Prostate gland (tissue), 2 donors: ENCODE measurements around the gene ANKS6. TPM values are rescaled to one million over a fixed set of nuclear protein-coding genes. Genes with fewer than 3 reads are reported as not detected.

Source experiments
- DNase-seq: peaks from one replicate; pipeline ENCODE4 v3.0.0-alpha.2; 2019; ENCODE audit warnings: low spot score
- H3K27ac ChIP-seq, 2 donors: fragments of 200-600 bp; sonication (generic); 2 replicates each; pipeline ENCODE4 v1.5.1; 2017 to 2019
- H3K27me3 ChIP-seq: fragments of 200-600 bp; sonication (generic); replicated peaks from 2 replicates; pipeline ENCODE4 v1.5.1; 2019; ENCODE audit not compliant: insufficient read depth
- H3K36me3 ChIP-seq, 2 donors: fragments of 200-600 bp; sonication (generic); 1 replicate in 1 of 2; 2 replicates in 1 of 2; pipeline versions ENCODE4 v1.5.1 to v1.8.1; 2017 to 2019
- H3K4me1 ChIP-seq: fragments of 200-600 bp; sonication (generic); replicated peaks from 2 replicates; pipeline ENCODE4 v1.5.1; 2019
- H3K4me3 ChIP-seq, 2 donors: fragments of 200-600 bp; sonication (generic); 2 replicates each; pipeline ENCODE4 v1.5.1; 2017 to 2019
- H3K9me3 ChIP-seq: fragments of 200-600 bp; sonication (generic); 2 replicates; pipeline ENCODE4 v1.5.1; 2017
- POLR2A ChIP-seq: fragments of 450-650 bp; IDR thresholded peaks from one replicate; pipeline ENCODE4 v1.6.1; 2016; ENCODE audit warnings: antibody characterized with exemption, mild to moderate bottlenecking
- POLR2AphosphoS5 ChIP-seq: sonication (generic); formaldehyde crosslinking; IDR thresholded peaks from one replicate; pipeline ENCODE4 v1.6.1; 2017; ENCODE audit warnings: antibody characterized with exemption
- WGBS: methylation state at CpG from one replicate; pipeline ENCODE4 v1.1.5; 2018; 5-methylcytosine and 5-hydroxymethylcytosine counted together
- intact Hi-C: fragments of 100-400 bp; cut with DNase I; formaldehyde crosslinking; loops from one replicate; pipeline ENCODE4 v1.14.2; 2022
- total RNA-seq, 2 donors: library from RNA; depleted of rRNA; stranded (reverse); fragments of >200 nt; gene quantifications; one replicate each; pipeline ENCODE4 v1.1.0, GENCODE V29; 2016
- TF ChIP-seq, protein P1 (sequence below), 4 experiments: fragments of 200-600 bp in 2 of 4; fragments of 450-650 bp in 2 of 4; sonication (generic) in 2 of 4; IDR thresholded peaks; 1 replicate in 3 of 4; 2 replicates in 1 of 4; pipeline ENCODE4 v1.5.1; 2016 to 2019; ENCODE audit warnings: antibody characterized with exemption in 4 of 4, mild to moderate bottlenecking in 2 of 4, moderate library complexity in 2 of 4

The ANKS6 gene
- total RNA-seq, 2 donors from 2014 or later = 11.6 to 18.8 TPM

- WGBS = under 1% methylated on average over 42 of the region's 46 CpGs
- intact Hi-C loops = loop anchor here (5.0 kb wide), 1 partner anchor 39 kb away; no protein-coding TSS in a partner anchor
- Histone ChIP-seq H3K4me1 (peaks cover 7% of the 10 kb centered on the region), H3K9me3 (no peaks in the 10 kb centered on the region), H3K27ac (no peak overlapping the region), H3K36me3 (no peaks in the 10 kb centered on the region), H3K4me3 (peak overlapping the region; percentile 39 to 41), H3K27me3 (no peaks in the 10 kb centered on the region)
- no peak for DNase-seq
- no peak for TF ChIP-seq POLR2AphosphoS5
- no peak for TF ChIP-seq POLR2A
- TF ChIP-seq, protein P1, sequence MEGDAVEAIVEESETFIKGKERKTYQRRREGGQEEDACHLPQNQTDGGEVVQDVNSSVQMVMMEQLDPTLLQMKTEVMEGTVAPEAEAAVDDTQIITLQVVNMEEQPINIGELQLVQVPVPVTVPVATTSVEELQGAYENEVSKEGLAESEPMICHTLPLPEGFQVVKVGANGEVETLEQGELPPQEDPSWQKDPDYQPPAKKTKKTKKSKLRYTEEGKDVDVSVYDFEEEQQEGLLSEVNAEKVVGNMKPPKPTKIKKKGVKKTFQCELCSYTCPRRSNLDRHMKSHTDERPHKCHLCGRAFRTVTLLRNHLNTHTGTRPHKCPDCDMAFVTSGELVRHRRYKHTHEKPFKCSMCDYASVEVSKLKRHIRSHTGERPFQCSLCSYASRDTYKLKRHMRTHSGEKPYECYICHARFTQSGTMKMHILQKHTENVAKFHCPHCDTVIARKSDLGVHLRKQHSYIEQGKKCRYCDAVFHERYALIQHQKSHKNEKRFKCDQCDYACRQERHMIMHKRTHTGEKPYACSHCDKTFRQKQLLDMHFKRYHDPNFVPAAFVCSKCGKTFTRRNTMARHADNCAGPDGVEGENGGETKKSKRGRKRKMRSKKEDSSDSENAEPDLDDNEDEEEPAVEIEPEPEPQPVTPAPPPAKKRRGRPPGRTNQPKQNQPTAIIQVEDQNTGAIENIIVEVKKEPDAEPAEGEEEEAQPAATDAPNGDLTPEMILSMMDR (IDR thresholded peaks at IDR 0.05) = no peak
Observed at GRCh38 chr9:98807814-98808195, 11.4 kb upstream of the ANKS6 start.

DNA sequence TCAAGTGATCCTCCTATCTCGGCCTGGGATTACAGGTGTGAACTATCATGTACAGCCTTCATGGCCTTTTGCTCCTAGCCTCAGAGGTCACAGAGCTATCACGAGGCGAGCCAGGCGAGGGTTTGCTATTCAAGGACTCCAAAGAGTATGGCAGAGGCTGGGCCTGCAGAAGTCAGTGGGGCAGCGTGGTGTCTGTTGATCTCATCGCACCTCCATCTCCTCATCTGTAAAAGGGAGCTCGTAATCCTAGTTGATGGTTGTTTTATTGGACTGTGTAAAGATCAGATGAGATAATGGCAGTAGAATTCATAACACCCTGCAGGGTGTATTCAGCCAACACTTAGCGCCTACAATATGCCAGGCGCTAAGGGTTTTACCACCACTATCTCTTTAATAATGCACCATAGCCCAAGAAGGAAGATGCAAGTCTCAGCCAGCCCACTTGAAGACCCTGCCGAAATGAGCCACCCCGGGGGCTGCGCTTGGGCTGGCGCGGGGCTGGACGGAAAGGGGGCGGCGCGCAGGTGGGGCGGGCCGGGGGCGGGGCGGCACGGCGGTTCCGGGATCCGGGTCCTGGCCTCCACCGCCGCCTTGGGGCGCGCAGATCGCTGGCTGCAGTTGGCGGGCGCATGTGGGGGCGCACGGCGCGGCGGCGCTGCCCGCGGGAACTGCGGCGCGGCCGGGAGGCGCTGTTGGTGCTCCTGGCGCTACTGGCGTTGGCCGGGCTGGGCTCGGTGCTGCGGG lies 10.9 kb upstream of the ANKS6 start, which contains the start of gene GALNT12:
TSS of gene GALNT12 (plus strand) at position 601 of the 744 bp plus-strand sequence. CDS start at position 630, 29 bp downstream.
- intact Hi-C loops = loop anchor here (5.0 kb wide), 1 partner anchor 40 kb away; no protein-coding TSS in a partner anchor
- Histone ChIP-seq H3K4me3 (peak within 1 kb of the TSS; percentile 39 to 41), H3K27me3 (no peaks in the 10 kb centered on the region), H3K9me3 (no peaks in the 10 kb centered on the region), H3K36me3 (no peaks in the 10 kb centered on the region), H3K4me1 (peaks cover 7% of the 10 kb centered on the region), H3K27ac (no peak within 1 kb of the TSS)
- no peak for TF ChIP-seq POLR2A
- peak; percentile 42 for TF ChIP-seq POLR2AphosphoS5
- 3% methylated on average over 29 of the region's 51 CpGs for whole genome bisulfite sequencing
- no peak for DNase-seq

DNA sequence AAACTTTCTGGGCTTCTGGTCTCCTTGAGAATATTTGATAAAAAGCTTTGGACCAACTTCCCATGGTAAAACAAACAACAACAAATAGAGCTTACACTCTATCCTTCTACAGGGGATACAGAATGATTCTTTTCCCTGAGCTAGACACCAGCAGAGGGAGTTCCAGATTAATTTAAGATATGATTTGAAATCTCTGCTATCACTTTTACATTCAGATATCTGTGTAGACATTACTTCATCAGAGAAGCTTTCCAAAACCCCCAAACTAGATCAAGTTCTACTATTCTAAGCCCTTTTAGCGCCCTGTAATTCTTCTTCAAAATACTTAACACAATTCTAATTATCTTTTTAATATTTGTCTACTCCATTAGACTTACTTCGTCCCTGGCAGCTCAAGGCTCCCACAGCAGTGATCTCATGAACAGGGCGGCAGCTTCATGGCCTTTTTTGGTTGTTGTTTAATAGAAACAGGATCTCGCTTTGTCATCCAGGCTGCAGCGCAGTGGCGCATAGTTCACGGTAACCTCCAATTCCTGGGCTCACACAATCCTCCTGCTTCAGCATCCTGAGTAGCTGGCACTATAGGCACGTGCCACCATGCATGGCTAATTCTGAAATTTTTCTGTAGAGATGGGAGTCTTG lies 10.2 kb upstream of the ANKS6 start:
- no peak overlapping the region for H3K27ac ChIP-seq
- WGBS = 45% methylated on average over 8 of the region's 8 CpGs
- no peak overlapping the region for H3K4me3 ChIP-seq
- no peak for DNase-seq
- intact Hi-C loops = loop anchor here (5.0 kb wide), 1 partner anchor 41 kb away; no protein-coding TSS in a partner anchor
- H3K27me3 ChIP-seq = no peaks in the 10 kb centered on the region
- no peak for TF ChIP-seq POLR2A
- no peak for TF ChIP-seq POLR2AphosphoS5
- TF ChIP-seq, protein P1 (IDR thresholded peaks at IDR 0.05) = peak in 2 of 4 experiments; percentile 27 to 29
- no peaks in the 10 kb centered on the region for H3K36me3 ChIP-seq
- peaks cover 7% of the 10 kb centered on the region for H3K4me1 ChIP-seq
- no peaks in the 10 kb centered on the region for H3K9me3 ChIP-seq

DNA sequence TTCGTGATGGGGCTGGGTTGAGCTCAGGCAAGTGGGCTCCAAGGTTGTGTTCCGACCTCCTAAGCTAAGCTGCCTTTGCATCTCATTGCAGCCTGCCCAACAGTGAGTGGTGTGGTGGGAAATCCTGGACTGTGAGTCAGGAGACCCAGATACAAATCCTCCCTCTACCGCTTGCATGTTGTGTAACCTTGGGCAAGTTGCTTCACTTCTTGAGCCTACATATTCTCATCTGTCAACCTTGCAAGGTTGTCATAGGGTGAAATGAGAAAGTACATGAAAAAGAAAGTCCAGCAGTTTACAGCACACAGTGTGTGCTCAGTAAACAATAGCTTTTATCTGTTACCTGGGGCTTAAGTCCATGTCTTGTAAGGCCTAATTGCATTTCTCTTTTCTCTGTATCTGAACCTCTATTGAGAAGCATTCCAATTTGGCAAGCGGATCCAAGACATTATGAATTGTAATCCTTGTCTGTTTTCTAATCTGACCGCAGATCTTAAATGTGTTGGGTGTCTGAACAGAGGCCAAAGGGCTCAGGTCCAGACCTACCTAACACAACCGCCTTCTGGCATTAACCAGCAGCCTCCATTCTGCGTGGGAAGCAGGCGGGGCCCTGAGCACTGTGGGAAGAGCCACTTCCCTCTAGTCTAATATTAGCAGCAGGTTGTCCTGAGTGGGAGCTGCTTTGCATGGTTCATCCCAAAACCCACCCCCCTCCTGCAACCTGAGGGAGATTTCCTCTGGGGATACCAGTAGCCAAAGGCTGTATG lies 9.3 kb upstream of the ANKS6 start:
- intact Hi-C loops = loop anchor here (5.0 kb wide), 1 partner anchor 42 kb away; no protein-coding TSS in a partner anchor
- peak; percentile 58 for DNase-seq
- 44% methylated on average over 8 of the region's 8 CpGs for WGBS
- Histone ChIP-seq H3K4me1 (peaks cover 7% of the 10 kb centered on the region), H3K27ac (no peak overlapping the region), H3K4me3 (no peak overlapping the region), H3K27me3 (no peaks in the 10 kb centered on the region), H3K9me3 (no peaks in the 10 kb centered on the region), H3K36me3 (no peaks in the 10 kb centered on the region)
- TF ChIP-seq, protein P1 (IDR thresholded peaks at IDR 0.05) = no peak
- TF ChIP-seq POLR2A = no peak
- TF ChIP-seq POLR2AphosphoS5 = peak; percentile 35

DNA sequence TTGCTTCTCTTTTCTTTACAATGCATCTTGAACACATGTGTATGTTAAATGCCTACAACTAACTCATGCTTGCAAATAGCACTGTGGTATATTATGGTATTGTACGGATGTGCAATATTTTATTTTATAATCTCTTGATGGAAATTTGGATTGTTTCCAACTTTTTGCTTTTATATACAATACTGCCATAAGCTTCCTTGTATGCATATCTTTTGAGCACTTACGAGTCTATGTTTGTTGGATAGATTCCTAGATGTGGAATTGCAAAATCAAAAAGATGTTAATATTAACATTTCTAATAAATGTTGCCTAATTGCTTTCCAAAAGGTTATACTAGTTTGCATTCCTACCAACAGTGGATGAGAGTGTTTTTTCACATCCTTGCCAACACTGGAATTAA lies 7.7 kb upstream of the ANKS6 start:
- Histone ChIP-seq H3K27me3 (no peaks in the 10 kb centered on the region), H3K4me1 (peaks cover 7% of the 10 kb centered on the region), H3K4me3 (no peak overlapping the region), H3K36me3 (no peaks in the 10 kb centered on the region), H3K27ac (no peak overlapping the region), H3K9me3 (no peaks in the 10 kb centered on the region)
- intact Hi-C loops = no loop called here
- WGBS = 16% methylated on average over 2 of the region's 2 CpGs
- TF ChIP-seq, protein P1 (IDR thresholded peaks at IDR 0.05) = no peak
- no peak for TF ChIP-seq POLR2AphosphoS5
- no peak for TF ChIP-seq POLR2A
- no peak for DNase-seq
